K562 (cell line): ENCODE data around the gene EGFL7. TPM values are rescaled to one million over a fixed set of nuclear protein-coding genes. Genes with fewer than 3 reads are reported as not detected.

ENCODE experiments used
- ATAC-seq: fragments of 200-7000 bp; cut with Tn5 transposase; 3 replicates; pipeline ENCODE4 v1.9.1; 2020; ENCODE audit warnings: moderate library complexity
- BruUV-seq: library from RNA; stranded (reverse); fragments of 400-500 nt; replicated peaks from 2 replicates; lab custom pipeline; 2021; lab: Mats Ljungman, UMichigan
- CTCF ChIA-PET: fragments of 300-600 bp; formaldehyde crosslinking; extraction: SDS; loops from one replicate; lab custom pipeline; 2021; ENCODE audit warnings: low intra/inter-chr PET ratio; lab: Yijun Ruan, JAX
- POLR2A ChIA-PET: fragments of 300-600, 350-650 bp; sonication (Branson Sonifier 250); formaldehyde crosslinking; extraction: SDS; loops from one replicate; lab custom pipeline; 2021; ENCODE audit warnings: antibody characterized with exemption, inconsistent platforms; lab: Yijun Ruan, JAX
- DNase-seq, 4 experiments: peaks; one replicate each; pipeline versions ENCODE4 v3.0.0 to v3.0.0-alpha.2; 2011 to 2018; ENCODE audit warnings: low spot score in 3 of 4, mixed read lengths in 3 of 4; ENCODE audit errors: extremely low read depth in 1 of 4
- FAIRE-seq: peaks from 2 replicates; lab custom pipeline; 2011; peaks lifted over from hg19 to GRCh38; lab: Jason Lieb, UNC
- H2AFZ ChIP-seq: 2 replicates; pipeline ENCODE4 v1.6.0; 2011; ENCODE audit warnings: low read depth, low read length, control low read depth, inconsistent platforms
- H3K27ac ChIP-seq: fragments of 200-600 bp; 3 replicates; pipeline ENCODE4 v1.8.0; 2011; ENCODE audit warnings: low read depth, mild to moderate bottlenecking, control low read depth, inconsistent platforms, low read length, moderate library complexity, mixed read lengths; ENCODE audit errors: extremely low read depth
- H3K27me3 ChIP-seq, 2 experiments: fragments of 300-600 bp in 1 of 2; 2 replicates in 1 of 2; 3 replicates in 1 of 2; pipeline versions ENCODE4 v1.6.0 to v1.8.0; 2011; ENCODE audit warnings: inconsistent platforms in 2 of 2, low read length in 2 of 2, mild to moderate bottlenecking in 1 of 2, mixed read lengths in 1 of 2, moderate library complexity in 1 of 2; ENCODE audit not compliant: control insufficient read depth in 2 of 2, insufficient read depth in 2 of 2
- H3K36me3 ChIP-seq: fragments of 300-600 bp; 3 replicates; pipeline ENCODE4 v1.8.0; 2011; ENCODE audit warnings: mild to moderate bottlenecking, low read length, inconsistent platforms; ENCODE audit not compliant: control insufficient read depth, insufficient read depth
- H3K4me1 ChIP-seq, 2 experiments: fragments of 200-600 bp in 1 of 2; replicated peaks in 1 of 2; 2 replicates in 1 of 2; 3 replicates in 1 of 2; pipeline versions ENCODE4 v1.5.1 to v1.8.0; 2011; ENCODE audit warnings: inconsistent platforms in 2 of 2, low read length in 2 of 2, mild to moderate bottlenecking in 1 of 2, mixed read lengths in 1 of 2, moderate library complexity in 1 of 2; ENCODE audit not compliant: control insufficient read depth in 2 of 2, insufficient read depth in 2 of 2
- H3K4me2 ChIP-seq: 2 replicates; pipeline ENCODE4 v1.6.1; 2011; ENCODE audit warnings: low read length, control low read depth, inconsistent platforms, mixed read lengths; ENCODE audit not compliant: insufficient read depth
- H3K4me3 ChIP-seq: fragments of 200-600 bp; sonication (generic), shearing (Covaris generic); 2 replicates; pipeline ENCODE4 v1.5.1; 2016; ENCODE audit warnings: control low read depth, inconsistent platforms
- H3K79me2 ChIP-seq: fragments of 200-600 bp; 3 replicates; pipeline ENCODE4 v1.8.0; 2011; ENCODE audit warnings: low read length, inconsistent platforms; ENCODE audit not compliant: control insufficient read depth, insufficient read depth
- H3K9ac ChIP-seq, 2 experiments: 2 replicates each; pipeline versions ENCODE4 v1.6.0 to v1.6.1; 2011; ENCODE audit warnings: low read depth in 2 of 2, low read length in 2 of 2, control low read depth in 1 of 2, inconsistent platforms in 1 of 2, mild to moderate bottlenecking in 1 of 2, mixed read lengths in 1 of 2; ENCODE audit not compliant: insufficient read depth in 1 of 2
- H3K9me1 ChIP-seq: one replicate; pipeline ENCODE4 v1.6.0; 2011; ENCODE audit warnings: inconsistent platforms, mild to moderate bottlenecking, low read length, moderate library complexity; ENCODE audit not compliant: control insufficient read depth, insufficient read depth
- H3K9me3 ChIP-seq: replicated peaks from 2 replicates; pipeline ENCODE4 v1.5.1; 2011; ENCODE audit warnings: low read depth, low read length, inconsistent platforms; ENCODE audit not compliant: control insufficient read depth, insufficient read depth
- H4K20me1 ChIP-seq: replicated peaks from 2 replicates; pipeline ENCODE4 v1.6.1; 2011; ENCODE audit warnings: low read length, inconsistent platforms, mixed read lengths; ENCODE audit not compliant: control insufficient read depth, insufficient read depth
- HMGN3 ChIP-seq: IDR thresholded peaks from 2 replicates; pipeline ENCODE4 v1.6.1; 2011; ENCODE audit warnings: borderline replicate concordance, low read depth, mild to moderate bottlenecking, mixed read lengths, low read length; ENCODE audit not compliant: insufficient read length; ENCODE audit errors: extremely low read depth
- IRF2 ChIP-seq: sonication (generic); formaldehyde crosslinking; IDR thresholded peaks from 2 replicates; pipeline ENCODE4 v1.8.1; 2022; ENCODE audit warnings: mild to moderate bottlenecking, missing genetic modification reagents
- KDM5B ChIP-seq: fragments of 200-600 bp; sonication (generic); IDR thresholded peaks from 2 replicates; pipeline ENCODE4 v1.6.1; 2012; ENCODE audit warnings: low read depth, mild to moderate bottlenecking, moderate library complexity, low read length, control low read depth, inconsistent platforms; ENCODE audit not compliant: insufficient replicate concordance
- RAD51 ChIP-seq: fragments of 450-650 bp; IDR thresholded peaks from 2 replicates; pipeline ENCODE4 v1.7.1; 2016; ENCODE audit warnings: low read depth, mild to moderate bottlenecking, borderline replicate concordance
- RBBP5 ChIP-seq: fragments of 200-600 bp; sonication (generic); IDR thresholded peaks from 2 replicates; pipeline ENCODE4 v1.6.1; 2012; ENCODE audit warnings: borderline replicate concordance, mild to moderate bottlenecking, low read length, control low read depth, inconsistent platforms; ENCODE audit not compliant: insufficient read depth, poor library complexity, severe bottlenecking
- ZNF695 ChIP-seq: fragments of 450-650 bp; formaldehyde crosslinking; IDR thresholded peaks from 2 replicates; pipeline ENCODE4 v1.4.0; 2020; ENCODE audit warnings: mild to moderate bottlenecking, moderate library complexity
- ZNF76 ChIP-seq: fragments of 250-450 bp; sonication (Bioruptor Pico); IDR thresholded peaks from 2 replicates; pipeline ENCODE4 v1.4.0; 2020; ENCODE audit warnings: mild to moderate bottlenecking, moderate library complexity, borderline replicate concordance
- ZNF766 ChIP-seq: fragments of 200-800 bp; sonication (Bioruptor generic); conservative IDR thresholded peaks from 2 replicates; pipeline ENCODE4 v1.6.1; 2016; ENCODE audit warnings: missing genetic modification characterization, missing compliant biosample characterization
- WGBS: fragments of 100-300 bp; shearing (Covaris generic); methylation state at CpG from one replicate; pipeline ENCODE4 v1.1.6; 2016; ENCODE audit warnings: low coverage, mixed read lengths; ENCODE audit not compliant: insufficient coverage; ENCODE audit errors: missing lambda C conversion rate; 5-methylcytosine and 5-hydroxymethylcytosine counted together
- in situ Hi-C: fragments of 300-500 bp; cut with MboI; formaldehyde crosslinking; loops from 4 replicates; pipeline ENCODE4 v1.15.0; 2018; ENCODE audit warnings: inconsistent platforms, mixed read lengths
- intact Hi-C: fragments of 100-400 bp; cut with micrococcal nuclease; formaldehyde crosslinking; loops from 2 replicates; pipeline ENCODE4 v1.14.2; 2022
- polyA plus RNA-seq, 8 experiments: library from polyadenylated mRNA; depleted of rRNA in 4 of 8; stranded (reverse) in 5 of 8; unstranded in 3 of 8; fragments of >200 nt; fragmentation: Nextera tagmentation in 2 of 8; fragmentation: Illumina TruSeq in 1 of 8; extraction: Ambion mirVana in 2 of 8; extraction: Trizol in 1 of 8; gene quantifications; 2 replicates each; pipeline versions ENCODE4 v1.2.1 to v1.2.3, GENCODE V29; 2011 to 2014; ENCODE audit warnings: inconsistent platforms in 1 of 8, missing spikeins in 1 of 8
- total RNA-seq, 7 experiments: library from RNA; depleted of rRNA in 6 of 7; stranded (reverse); fragments of >200 nt in 6 of 7; fragmentation: Illumina TruSeq in 2 of 7; extraction: Trizol in 2 of 7; gene quantifications; 2 replicates each; pipeline versions ENCODE4 v1.2.1 to v1.2.3, GENCODE V29; 2011 to 2021; ENCODE audit warnings: low replicate concordance in 1 of 7
- TF ChIP-seq, protein P1 (sequence below): sonication (generic); formaldehyde crosslinking; IDR thresholded peaks from 2 replicates; pipeline ENCODE4 v1.8.1; 2022; ENCODE audit warnings: missing genetic modification reagents
- TF ChIP-seq, protein P2 (sequence below): fragments of 450-650 bp; formaldehyde crosslinking; IDR thresholded peaks from 2 replicates; pipeline ENCODE4 v1.4.0; 2020; ENCODE audit warnings: mild to moderate bottlenecking, moderate library complexity
- TF ChIP-seq, protein P3 (sequence below): sonication (generic); formaldehyde crosslinking; IDR thresholded peaks from 2 replicates; pipeline ENCODE4 v1.8.0; 2022; ENCODE audit warnings: mild to moderate bottlenecking, missing genetic modification reagents
- TF ChIP-seq, protein P4 (sequence below): fragments of 250-450 bp; sonication (Bioruptor Pico); IDR thresholded peaks from 2 replicates; pipeline ENCODE4 v1.4.0; 2020; ENCODE audit warnings: mild to moderate bottlenecking, moderate library complexity
- TF ChIP-seq, protein P5 (sequence below): sonication (generic); formaldehyde crosslinking; IDR thresholded peaks from 2 replicates; pipeline ENCODE4 v1.8.0; 2022; ENCODE audit warnings: mild to moderate bottlenecking, low read depth, missing genetic modification reagents

The EGFL7 gene
- total and polyA plus RNA-seq, 9 of the 15 experiments (the other 6 are each of a cell fraction or from before 2014, with no cell fraction given), result 1.5 to 286 (median 55.5) TPM

DNA sequence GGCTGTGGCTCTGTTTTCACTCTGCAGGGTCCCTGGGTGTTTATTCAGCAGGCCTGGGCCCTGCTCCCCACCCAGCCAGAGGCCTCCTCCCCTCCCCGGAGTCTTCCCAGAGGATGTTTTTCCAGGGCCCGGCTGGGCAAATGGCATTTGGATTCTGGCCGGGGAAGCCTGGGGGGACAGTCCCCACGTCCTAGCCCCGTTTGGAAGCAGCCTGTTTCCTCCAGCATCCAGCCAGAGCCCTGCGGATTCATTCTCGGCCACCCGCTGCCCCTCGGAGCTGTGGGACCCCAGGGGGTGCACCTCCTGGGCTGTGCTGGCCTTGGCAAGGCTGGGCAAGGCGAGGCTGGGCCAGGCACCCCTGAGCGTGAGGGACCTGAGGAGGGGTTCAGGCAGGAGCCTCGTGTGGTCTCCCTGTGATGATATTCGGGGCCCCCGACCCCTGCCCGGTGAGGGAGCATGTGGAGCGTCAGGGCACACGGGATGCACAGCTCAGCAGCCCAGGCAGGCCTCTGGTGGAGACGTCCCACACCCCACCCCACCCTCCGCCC is 48.8 kb upstream of the EGFL7 start:
- 36% methylated on average over 16 of the region's 19 CpGs for WGBS
- H3K4me1 ChIP-seq, result peaks cover 24 to 76% of the 10 kb centered on the region in 2 experiments; a peak in 4 of 5 replicates
- H3K9me1 ChIP-seq, result no peaks in the 10 kb centered on the region
- no peaks in the 10 kb centered on the region for H3K36me3 ChIP-seq
- POLR2A ChIA-PET, result interaction anchor here (0.5 to 0.8 kb wide), 3 partner anchors 10 to 54 kb away, joined by 3 to 5 read pairs (median 4); no protein-coding TSS in a partner anchor
- CTCF ChIA-PET, result no interaction called here
- intact Hi-C loops (no loop called here), in situ Hi-C loops (no loop called here)
- FAIRE-seq (no peak), ATAC-seq (no peak; the same call in 2 of the 3 replicates), DNase-seq (no peak)
- H3K9me3 ChIP-seq, result no peaks in the 10 kb centered on the region
- peak overlapping the region; percentile 29 for H2AFZ ChIP-seq
- H3K4me2 ChIP-seq, result no peak overlapping the region
- H4K20me1 ChIP-seq, result no peaks in the 10 kb centered on the region
- H3K27ac ChIP-seq, result peak overlapping the region; percentile 26; the same call in 1 of the 3 replicates
- no peaks in the 10 kb centered on the region for H3K27me3 ChIP-seq
- peak overlapping the region in 1 of 2 experiments; percentile 45; a peak in 2 of 4 replicates for H3K9ac ChIP-seq
- H3K4me3 ChIP-seq, result no peak overlapping the region
- BruUV-seq, result no TSS peak
- no peaks in the 10 kb centered on the region for H3K79me2 ChIP-seq
- TF ChIP-seq ZNF695 (CRISPR knock-in tag), result 0 out of 2 replicates have a peak, but pooled peaks have one; percentile 24
- peak; percentile 28 for TF ChIP-seq KDM5B
- TF ChIP-seq IRF2 (CRISPR knock-in tag), result peak; percentile 43; the same call in 1 of the 2 replicates
- TF ChIP-seq, protein P1, sequence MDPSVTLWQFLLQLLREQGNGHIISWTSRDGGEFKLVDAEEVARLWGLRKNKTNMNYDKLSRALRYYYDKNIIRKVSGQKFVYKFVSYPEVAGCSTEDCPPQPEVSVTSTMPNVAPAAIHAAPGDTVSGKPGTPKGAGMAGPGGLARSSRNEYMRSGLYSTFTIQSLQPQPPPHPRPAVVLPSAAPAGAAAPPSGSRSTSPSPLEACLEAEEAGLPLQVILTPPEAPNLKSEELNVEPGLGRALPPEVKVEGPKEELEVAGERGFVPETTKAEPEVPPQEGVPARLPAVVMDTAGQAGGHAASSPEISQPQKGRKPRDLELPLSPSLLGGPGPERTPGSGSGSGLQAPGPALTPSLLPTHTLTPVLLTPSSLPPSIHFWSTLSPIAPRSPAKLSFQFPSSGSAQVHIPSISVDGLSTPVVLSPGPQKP (CRISPR knock-in tag), result 0 out of 2 replicates have a peak, but pooled peaks have one; percentile 64
- 0 out of 2 replicates have a peak, but pooled peaks have one; percentile 53 for TF ChIP-seq ZNF76
- TF ChIP-seq, protein P2, sequence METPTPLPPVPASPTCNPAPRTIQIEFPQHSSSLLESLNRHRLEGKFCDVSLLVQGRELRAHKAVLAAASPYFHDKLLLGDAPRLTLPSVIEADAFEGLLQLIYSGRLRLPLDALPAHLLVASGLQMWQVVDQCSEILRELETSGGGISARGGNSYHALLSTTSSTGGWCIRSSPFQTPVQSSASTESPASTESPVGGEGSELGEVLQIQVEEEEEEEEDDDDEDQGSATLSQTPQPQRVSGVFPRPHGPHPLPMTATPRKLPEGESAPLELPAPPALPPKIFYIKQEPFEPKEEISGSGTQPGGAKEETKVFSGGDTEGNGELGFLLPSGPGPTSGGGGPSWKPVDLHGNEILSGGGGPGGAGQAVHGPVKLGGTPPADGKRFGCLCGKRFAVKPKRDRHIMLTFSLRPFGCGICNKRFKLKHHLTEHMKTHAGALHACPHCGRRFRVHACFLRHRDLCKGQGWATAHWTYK (CRISPR knock-in tag), result peak; percentile 34; the same call in 1 of the 2 replicates
- peak; percentile 15 for TF ChIP-seq HMGN3
- TF ChIP-seq, protein P3, sequence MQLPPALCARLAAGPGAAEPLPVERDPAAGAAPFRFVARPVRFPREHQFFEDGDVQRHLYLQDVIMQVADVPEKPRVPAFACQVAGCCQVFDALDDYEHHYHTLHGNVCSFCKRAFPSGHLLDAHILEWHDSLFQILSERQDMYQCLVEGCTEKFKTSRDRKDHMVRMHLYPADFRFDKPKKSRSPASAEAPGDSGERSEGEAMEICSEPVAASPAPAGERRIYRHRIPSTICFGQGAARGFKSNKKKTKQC (CRISPR knock-in tag), result 0 out of 2 replicates have a peak, but pooled peaks have one; percentile 1
- TF ChIP-seq RBBP5, result peak; percentile 30
- TF ChIP-seq, protein P4, sequence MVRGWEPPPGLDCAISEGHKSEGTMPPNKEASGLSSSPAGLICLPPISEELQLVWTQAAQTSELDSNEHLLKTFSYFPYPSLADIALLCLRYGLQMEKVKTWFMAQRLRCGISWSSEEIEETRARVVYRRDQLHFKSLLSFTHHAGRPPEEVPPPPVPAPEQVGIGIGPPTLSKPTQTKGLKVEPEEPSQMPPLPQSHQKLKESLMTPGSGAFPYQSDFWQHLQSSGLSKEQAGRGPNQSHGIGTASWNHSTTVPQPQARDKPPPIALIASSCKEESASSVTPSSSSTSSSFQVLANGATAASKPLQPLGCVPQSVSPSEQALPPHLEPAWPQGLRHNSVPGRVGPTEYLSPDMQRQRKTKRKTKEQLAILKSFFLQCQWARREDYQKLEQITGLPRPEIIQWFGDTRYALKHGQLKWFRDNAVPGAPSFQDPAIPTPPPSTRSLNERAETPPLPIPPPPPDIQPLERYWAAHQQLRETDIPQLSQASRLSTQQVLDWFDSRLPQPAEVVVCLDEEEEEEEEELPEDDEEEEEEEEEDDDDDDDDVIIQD (CRISPR knock-in tag), result no peak
- TF ChIP-seq, protein P5, sequence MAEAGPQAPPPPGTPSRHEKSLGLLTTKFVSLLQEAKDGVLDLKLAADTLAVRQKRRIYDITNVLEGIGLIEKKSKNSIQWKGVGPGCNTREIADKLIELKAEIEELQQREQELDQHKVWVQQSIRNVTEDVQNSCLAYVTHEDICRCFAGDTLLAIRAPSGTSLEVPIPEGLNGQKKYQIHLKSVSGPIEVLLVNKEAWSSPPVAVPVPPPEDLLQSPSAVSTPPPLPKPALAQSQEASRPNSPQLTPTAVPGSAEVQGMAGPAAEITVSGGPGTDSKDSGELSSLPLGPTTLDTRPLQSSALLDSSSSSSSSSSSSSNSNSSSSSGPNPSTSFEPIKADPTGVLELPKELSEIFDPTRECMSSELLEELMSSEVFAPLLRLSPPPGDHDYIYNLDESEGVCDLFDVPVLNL (CRISPR knock-in tag), result no peak
- no peak for TF ChIP-seq RAD51
- TF ChIP-seq ZNF766, result no peak
